Adrenal gland (tissue), 5 donors: ENCODE measurements around the gene AKAP7.
A peak's percentile ranks its signal among the peaks of the same experiment; 100 is the strongest.

Experiments
- CTCF ChIP-seq, 6 experiments: fragments of 450-650 bp in 4 of 6; fragments of 200-600 bp in 2 of 6; sonication (generic) in 1 of 6; IDR thresholded peaks; 1 replicate in 5 of 6; 2 replicates in 1 of 6; pipeline versions ENCODE4 v1.5.1 to v1.8.0; 2016 to 2021; ENCODE audit warnings: antibody characterized with exemption in 6 of 6, mild to moderate bottlenecking in 2 of 6, moderate library complexity in 1 of 6
- POLR2A ChIP-seq, 2 donors: fragments of 450-650 bp; IDR thresholded peaks; one replicate each; pipeline ENCODE4 v1.6.1; 2017; ENCODE audit warnings: antibody characterized with exemption in 2 of 2, mild to moderate bottlenecking in 2 of 2, moderate library complexity in 1 of 2
- donor health status: DM: no; HTN: no; CAD: no.

- TF ChIP-seq CTCF (IDR thresholded peaks at IDR 0.05): no peak
- peak in 1 of 2 donors; percentile 12 for TF ChIP-seq POLR2A (IDR thresholded peaks at IDR 0.05)
Measured at GRCh38 chr6:131251590-131252199, 116.4 kb downstream of the AKAP7 start.
